Left lung (tissue), 10 donors: ENCODE data around the gene HPX. TPM values are rescaled to one million over a fixed set of nuclear protein-coding genes. Genes with fewer than 3 reads are reported as not detected.
A peak's percentile ranks its signal among the peaks of the same experiment; 100 is the strongest.

Source experiments
- ATAC-seq: fragments of 200-7000 bp; cut with Tn5 transposase; one replicate; pipeline ENCODE4 v1.9.1; 2020; ENCODE audit warnings: moderate library complexity
- DNase-seq, 4 donors: peaks; one replicate each; pipeline ENCODE4 v3.0.0-alpha.2; 2013 to 2020
- H3K27ac ChIP-seq, 2 donors: fragments of 200-600 bp; sonication (generic) in 1 of 2; one replicate each; pipeline versions ENCODE4 v1.5.0 to v1.8.0; 2020 to 2021
- H3K27me3 ChIP-seq, 2 donors: fragments of 200-600 bp; sonication (generic) in 1 of 2; one replicate each; pipeline versions ENCODE4 v1.5.0 to v1.8.0; 2020 to 2021
- H3K36me3 ChIP-seq, 2 donors: fragments of 200-600 bp; sonication (generic) in 1 of 2; one replicate each; pipeline versions ENCODE4 v1.5.0 to v1.8.0; 2020 to 2021
- H3K4me1 ChIP-seq, 2 donors: fragments of 200-600 bp; one replicate each; pipeline ENCODE4 v1.8.0; 2021
- H3K4me3 ChIP-seq, 2 donors: fragments of 200-600 bp; sonication (generic) in 1 of 2; one replicate each; pipeline versions ENCODE4 v1.5.0 to v1.8.0; 2020 to 2021; ENCODE audit warnings: mild to moderate bottlenecking in 1 of 2
- H3K9me3 ChIP-seq, 2 donors: fragments of 200-600 bp; sonication (generic) in 1 of 2; one replicate each; pipeline versions ENCODE4 v1.5.0 to v1.8.0; 2020 to 2021
- CTCF ChIP-seq, 2 donors: fragments of 200-600 bp; sonication (generic) in 1 of 2; IDR thresholded peaks; one replicate each; pipeline versions ENCODE4 v1.5.0 to v1.8.0; 2021; ENCODE audit warnings: antibody characterized with exemption in 2 of 2
- intact Hi-C, 2 donors: fragments of 100-400 bp; cut with DNase I; formaldehyde crosslinking; loops; one replicate each; pipeline versions ENCODE4 v1.11.2 to v1.14.2; 2022
- polyA plus RNA-seq, 6 donors: library from polyadenylated mRNA; unstranded; fragments of 120-200 nt; gene quantifications; one replicate each; pipeline ENCODE4 v1.2.1, GENCODE V29; 2013; ENCODE audit not compliant: insufficient read length in 6 of 6
- total RNA-seq, 2 donors: library from RNA; stranded (reverse); fragmentation: NEBNext Ultra II Directional; extraction: Animal tissue kit (Norgen Biotek cat#: 25700); gene quantifications; one replicate each; pipeline ENCODE4 v1.2.1, GENCODE V29; 2021
- donor health status: DM: no; HTN: yes; CAD: no.
- donor health status: DM: no; HTN: no; CAD: no.

The HPX gene
- total and polyA plus RNA-seq, 8 donors, result 0.86 to 11.4 (median 6.2) TPM

- H3K27me3 ChIP-seq, result no peaks in the 10 kb centered on the region
These were observed 2.6 kb upstream of the HPX start for GRCh38 chr11:6443269-6444003.

GRCh38 chr11:6442441-6442840, 1.7 kb upstream of the HPX start:
- Histone ChIP-seq H3K27me3 (no peaks in the 10 kb centered on the region), H3K4me1 (no peaks in the 10 kb centered on the region), H3K27ac (no peak overlapping the region), H3K4me3 (no peak overlapping the region), H3K36me3 (peaks cover 0 to under 1% of the 10 kb centered on the region in 2 donors), H3K9me3 (no peaks in the 10 kb centered on the region)
- no peak for TF ChIP-seq CTCF (IDR thresholded peaks at IDR 0.05)
- no peak for ATAC-seq
- intact Hi-C loops, result loop anchor here in 1 of 2 donors (5.0 kb wide), 1 partner anchor 60 kb away; no protein-coding TSS in a partner anchor
- no peak for DNase-seq

More at GRCh38 chr11:6443269-6444003, 2.6 kb upstream of the HPX start:
- intact Hi-C loops, result loop anchor here in 1 of 2 donors (5.0 kb wide), 1 partner anchor 61 kb away; no protein-coding TSS in a partner anchor
- TF ChIP-seq CTCF (IDR thresholded peaks at IDR 0.05), result peak; percentile 82 to 88
- peaks cover 0 to 5% of the 10 kb centered on the region in 2 donors for H3K36me3 ChIP-seq
- peak; percentile 22 to 81 (median 54) for DNase-seq
- peak; percentile 90 for ATAC-seq
- H3K9me3 ChIP-seq, result no peaks in the 10 kb centered on the region
- no peaks in the 10 kb centered on the region for H3K4me1 ChIP-seq
- no peak overlapping the region for H3K27ac ChIP-seq
- no peak overlapping the region for H3K4me3 ChIP-seq

- no peak overlapping the region for H3K4me3 ChIP-seq
- peak; percentile 86 for ATAC-seq
- H3K36me3 ChIP-seq, result no peaks in the 10 kb centered on the region
- H3K4me1 ChIP-seq, result no peaks in the 10 kb centered on the region
- DNase-seq, result peak in 1 of 4 donors; percentile 53
- H3K9me3 ChIP-seq, result no peaks in the 10 kb centered on the region
- intact Hi-C loops, result loop anchor here in 1 of 2 donors (10.0 kb wide), 1 partner anchor 66 kb away; no protein-coding TSS in a partner anchor
- peak; percentile 52 to 53 for TF ChIP-seq CTCF (IDR thresholded peaks at IDR 0.05)
- H3K27ac ChIP-seq, result no peak overlapping the region
- H3K27me3 ChIP-seq, result no peaks in the 10 kb centered on the region
These were observed 1.7 kb downstream of the HPX start for GRCh38 chr11:6438979-6439571.

GRCh38 chr11:6437993-6438392, 2.8 kb downstream of the HPX start:
- Histone ChIP-seq H3K4me1 (no peaks in the 10 kb centered on the region), H3K27ac (no peak overlapping the region), H3K36me3 (no peaks in the 10 kb centered on the region), H3K27me3 (no peaks in the 10 kb centered on the region), H3K4me3 (no peak overlapping the region), H3K9me3 (no peaks in the 10 kb centered on the region)
- intact Hi-C loops, result loop anchor here in 1 of 2 donors (10.0 kb wide), 1 partner anchor 67 kb away; no protein-coding TSS in a partner anchor
- TF ChIP-seq CTCF (IDR thresholded peaks at IDR 0.05), result no peak
- ATAC-seq (peak; percentile 41), DNase-seq (no peak)

- H3K4me1 ChIP-seq, result no peaks in the 10 kb centered on the region
These were observed 3.4 kb downstream of the HPX start for GRCh38 chr11:6437423-6437822.

More at GRCh38 chr11:6437423-6437822, 3.4 kb downstream of the HPX start:
- ATAC-seq, result no peak
- intact Hi-C loops, result loop anchor here in 1 of 2 donors (10.0 kb wide), 1 partner anchor 67 kb away; no protein-coding TSS in a partner anchor
- TF ChIP-seq CTCF (IDR thresholded peaks at IDR 0.05), result no peak
- Histone ChIP-seq H3K27me3 (no peaks in the 10 kb centered on the region), H3K27ac (no peak overlapping the region), H3K36me3 (no peaks in the 10 kb centered on the region), H3K9me3 (no peaks in the 10 kb centered on the region), H3K4me3 (no peak overlapping the region)
- DNase-seq, result no peak
